AG04449 (cell line): ENCODE measurements around the gene WDR44.
"Not testable (repeated sequence)": the region's sequence is repeated elsewhere in the genome, so short reads cannot be mapped to it uniquely, and the experiment has no call there.

Experiments used
- CTCF ChIA-PET: fragments of 350-600 bp; formaldehyde crosslinking; extraction: SDS; loops from one replicate; lab custom pipeline; 2021; ENCODE audit warnings: antibody characterized with exemption; lab: Yijun Ruan, JAX
- POLR2A ChIA-PET: fragments of 400-600, 350-600 bp; formaldehyde crosslinking; extraction: SDS; loops from one replicate; lab custom pipeline; 2020; ENCODE audit warnings: antibody characterized with exemption, inconsistent platforms; lab: Yijun Ruan, JAX
- DNase-seq: peaks from one replicate; pipeline ENCODE4 v3.0.0-alpha.2; 2010; ENCODE audit warnings: low read depth, low spot score
- H3K4me3 ChIP-seq: 2 replicates; pipeline ENCODE4 v1.5.1; 2011; ENCODE audit warnings: low read depth, mild to moderate bottlenecking, control low read depth, low read length
- TF ChIP-seq, protein P1 (sequence below): IDR thresholded peaks from one replicate; pipeline ENCODE4 v1.5.1; 2011; ENCODE audit warnings: mild to moderate bottlenecking, moderate library complexity, low read length, control low read depth, inconsistent platforms; ENCODE audit not compliant: insufficient read depth; ENCODE audit errors: missing control alignments

The WDR44 gene, protein sequence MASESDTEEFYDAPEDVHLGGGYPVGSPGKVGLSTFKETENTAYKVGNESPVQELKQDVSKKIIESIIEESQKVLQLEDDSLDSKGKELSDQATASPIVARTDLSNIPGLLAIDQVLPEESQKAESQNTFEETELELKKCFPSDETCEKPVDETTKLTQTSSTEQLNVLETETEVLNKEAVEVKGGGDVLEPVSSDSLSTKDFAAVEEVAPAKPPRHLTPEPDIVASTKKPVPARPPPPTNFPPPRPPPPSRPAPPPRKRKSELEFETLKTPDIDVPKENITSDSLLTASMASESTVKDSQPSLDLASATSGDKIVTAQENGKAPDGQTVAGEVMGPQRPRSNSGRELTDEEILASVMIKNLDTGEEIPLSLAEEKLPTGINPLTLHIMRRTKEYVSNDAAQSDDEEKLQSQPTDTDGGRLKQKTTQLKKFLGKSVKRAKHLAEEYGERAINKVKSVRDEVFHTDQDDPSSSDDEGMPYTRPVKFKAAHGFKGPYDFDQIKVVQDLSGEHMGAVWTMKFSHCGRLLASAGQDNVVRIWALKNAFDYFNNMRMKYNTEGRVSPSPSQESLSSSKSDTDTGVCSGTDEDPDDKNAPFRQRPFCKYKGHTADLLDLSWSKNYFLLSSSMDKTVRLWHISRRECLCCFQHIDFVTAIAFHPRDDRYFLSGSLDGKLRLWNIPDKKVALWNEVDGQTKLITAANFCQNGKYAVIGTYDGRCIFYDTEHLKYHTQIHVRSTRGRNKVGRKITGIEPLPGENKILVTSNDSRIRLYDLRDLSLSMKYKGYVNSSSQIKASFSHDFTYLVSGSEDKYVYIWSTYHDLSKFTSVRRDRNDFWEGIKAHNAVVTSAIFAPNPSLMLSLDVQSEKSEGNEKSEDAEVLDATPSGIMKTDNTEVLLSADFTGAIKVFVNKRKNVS

DNA sequence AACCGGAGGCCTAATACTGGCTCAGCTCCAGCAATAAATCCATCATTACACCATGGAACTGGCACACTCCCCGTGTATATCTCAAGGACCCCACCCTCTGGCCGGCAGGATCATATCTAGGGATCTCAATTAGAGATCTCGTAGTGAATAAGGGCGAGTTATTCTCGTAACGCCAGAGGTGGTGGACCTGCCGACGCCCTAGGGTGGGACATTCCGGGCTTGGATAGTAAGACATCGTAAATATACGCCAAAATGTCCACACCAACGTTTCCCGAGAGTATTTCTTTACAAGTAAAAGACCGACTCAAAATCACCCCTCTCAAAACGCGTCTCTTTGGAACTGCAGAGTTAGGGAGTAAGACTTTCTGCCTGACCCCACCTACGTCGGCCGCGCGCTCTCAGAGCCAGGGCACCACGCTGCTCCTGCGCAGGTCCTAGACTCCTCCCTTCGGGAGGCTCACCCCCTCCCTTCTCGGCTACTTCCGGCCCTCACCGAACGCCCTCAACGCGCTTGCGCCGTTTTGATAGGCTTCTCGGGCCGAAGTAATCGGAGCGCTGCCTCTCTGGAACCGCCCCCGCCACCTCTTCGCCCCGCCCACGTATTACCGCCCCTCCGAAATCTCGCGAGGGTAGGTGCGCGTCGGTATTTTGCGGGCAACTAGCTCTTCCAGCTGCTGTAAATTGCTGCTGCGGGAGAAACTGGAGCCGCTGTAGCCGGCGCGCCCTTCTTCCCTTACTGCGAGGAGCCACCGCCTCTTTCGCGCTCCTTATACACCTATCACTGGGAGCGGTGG, at the start of gene WDR44:
TSS of gene WDR44 (plus strand) at position 643 of the 794 bp plus-strand sequence. CDS start 398 bp downstream, outside the sequence.
- DNase-seq: peak; percentile 63
- peak within 1 kb of the TSS; percentile 73 for H3K4me3 ChIP-seq
- CTCF ChIA-PET: no interaction called here
- TF ChIP-seq, protein P1, sequence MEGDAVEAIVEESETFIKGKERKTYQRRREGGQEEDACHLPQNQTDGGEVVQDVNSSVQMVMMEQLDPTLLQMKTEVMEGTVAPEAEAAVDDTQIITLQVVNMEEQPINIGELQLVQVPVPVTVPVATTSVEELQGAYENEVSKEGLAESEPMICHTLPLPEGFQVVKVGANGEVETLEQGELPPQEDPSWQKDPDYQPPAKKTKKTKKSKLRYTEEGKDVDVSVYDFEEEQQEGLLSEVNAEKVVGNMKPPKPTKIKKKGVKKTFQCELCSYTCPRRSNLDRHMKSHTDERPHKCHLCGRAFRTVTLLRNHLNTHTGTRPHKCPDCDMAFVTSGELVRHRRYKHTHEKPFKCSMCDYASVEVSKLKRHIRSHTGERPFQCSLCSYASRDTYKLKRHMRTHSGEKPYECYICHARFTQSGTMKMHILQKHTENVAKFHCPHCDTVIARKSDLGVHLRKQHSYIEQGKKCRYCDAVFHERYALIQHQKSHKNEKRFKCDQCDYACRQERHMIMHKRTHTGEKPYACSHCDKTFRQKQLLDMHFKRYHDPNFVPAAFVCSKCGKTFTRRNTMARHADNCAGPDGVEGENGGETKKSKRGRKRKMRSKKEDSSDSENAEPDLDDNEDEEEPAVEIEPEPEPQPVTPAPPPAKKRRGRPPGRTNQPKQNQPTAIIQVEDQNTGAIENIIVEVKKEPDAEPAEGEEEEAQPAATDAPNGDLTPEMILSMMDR: no peak
- POLR2A ChIA-PET: no interaction called here

DNA sequence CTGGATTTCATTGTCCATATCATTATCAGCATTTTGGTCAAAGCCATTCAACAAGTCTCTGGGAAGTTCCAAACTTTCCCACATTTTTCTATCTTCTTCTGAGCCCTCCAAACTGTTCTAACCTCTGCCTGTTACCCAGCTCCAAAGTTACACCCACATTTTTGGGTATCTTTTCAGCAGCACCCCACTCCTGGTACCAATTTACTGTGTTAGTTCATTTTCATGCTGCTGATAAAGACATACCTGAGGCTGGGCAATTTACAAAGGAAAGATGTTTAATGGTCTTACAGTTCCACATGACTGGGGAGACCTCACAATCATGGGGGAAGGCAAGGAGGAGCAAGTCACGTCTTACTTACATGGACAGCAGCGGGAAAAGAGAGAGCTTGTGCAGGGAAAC, 40.1 kb upstream of the WDR44 start:
- DNase-seq, CTCF ChIA-PET, H3K4me3 ChIP-seq, POLR2A ChIA-PET: not testable (repeated sequence)

DNA sequence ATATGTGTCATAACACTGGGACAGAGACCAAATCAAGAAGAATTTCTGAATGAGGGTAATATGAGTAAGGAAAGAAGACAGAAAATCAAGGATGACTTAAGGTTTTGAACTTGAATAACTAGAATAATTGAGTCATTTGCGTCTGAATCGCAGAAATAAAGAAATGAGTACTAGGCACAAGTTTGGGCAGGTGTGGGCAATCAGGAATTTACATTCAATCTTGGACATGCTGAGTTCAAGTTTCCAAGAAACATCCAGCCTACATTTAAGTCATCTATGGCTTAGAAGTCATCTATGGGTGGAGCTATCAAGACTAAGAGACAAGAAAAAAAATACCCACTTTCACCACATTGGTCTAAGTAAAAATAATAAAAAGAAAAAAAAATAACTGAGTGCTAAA, 30.4 kb upstream of the WDR44 start:
- CTCF ChIA-PET: no interaction called here
- DNase-seq: no peak
- TF ChIP-seq, protein P1: no peak
- POLR2A ChIA-PET: no interaction called here
- H3K4me3 ChIP-seq: no peak overlapping the region

DNA sequence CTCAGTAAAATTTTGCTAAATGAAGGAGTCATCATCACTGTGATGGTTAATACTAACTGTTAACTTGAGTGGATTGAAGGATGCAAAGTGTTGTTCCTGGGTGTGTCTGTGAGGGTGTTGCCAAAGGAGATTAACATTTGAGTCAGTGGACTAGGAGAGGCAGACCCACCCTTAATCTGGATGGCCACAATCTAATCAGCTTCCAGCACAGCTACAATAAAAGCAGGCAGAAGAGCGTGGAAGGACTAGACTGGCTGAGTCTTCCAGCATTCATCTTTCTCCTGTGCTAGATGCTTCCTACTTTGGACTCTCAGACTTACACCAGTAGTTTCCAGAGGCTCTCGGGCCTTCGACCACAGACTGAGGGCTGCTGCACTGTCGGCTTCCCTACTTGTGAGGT, 21.3 kb upstream of the WDR44 start:
- no peak for DNase-seq
- H3K4me3 ChIP-seq: no peak overlapping the region
- ChIA-PET CTCF (no interaction called here), POLR2A (no interaction called here)
- TF ChIP-seq, protein P1: no peak

DNA sequence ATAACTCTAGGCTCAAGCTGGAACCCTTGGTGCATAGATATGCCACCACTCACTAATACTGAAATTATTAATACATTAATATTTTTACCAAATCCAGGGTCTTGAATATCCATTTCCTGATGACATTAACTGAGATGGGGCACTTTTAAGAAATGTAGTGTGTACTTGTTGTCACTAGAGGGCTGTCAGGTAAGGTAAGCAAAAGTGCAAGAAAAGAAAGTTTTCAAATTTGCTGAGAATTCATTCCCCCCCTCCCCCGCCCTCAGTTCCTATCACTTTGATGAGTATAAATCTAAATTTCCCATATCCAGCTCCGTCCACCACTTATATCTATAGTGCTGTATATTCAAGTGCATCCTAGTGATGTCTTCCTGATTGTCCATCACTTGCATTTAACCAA, 20.5 kb upstream of the WDR44 start:
- POLR2A ChIA-PET: no interaction called here
- no peak overlapping the region for H3K4me3 ChIP-seq
- CTCF ChIA-PET: no interaction called here
- TF ChIP-seq, protein P1: no peak
- no peak for DNase-seq

DNA sequence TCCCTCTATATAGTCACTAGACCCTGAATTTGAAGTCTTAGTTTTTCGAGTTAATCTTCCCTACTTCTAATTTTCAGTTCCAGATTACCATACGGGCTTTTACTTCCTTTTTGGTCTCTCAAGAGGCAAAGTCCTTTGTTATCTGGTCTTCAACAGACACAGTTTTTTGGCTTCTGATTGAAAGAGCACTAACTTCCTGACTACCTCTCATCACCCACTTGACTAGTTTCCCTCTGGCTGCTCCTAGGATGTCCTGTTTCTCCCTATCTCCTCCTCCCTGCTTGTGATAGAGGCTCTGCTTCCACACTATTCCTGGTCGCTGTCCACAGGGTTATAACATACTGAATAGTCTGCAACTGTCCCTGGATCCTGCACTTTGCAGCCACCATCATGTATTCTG, 16.7 kb upstream of the WDR44 start:
- H3K4me3 ChIP-seq: no peak overlapping the region
- DNase-seq: no peak
- CTCF ChIA-PET: no interaction called here
- TF ChIP-seq, protein P1: no peak
- POLR2A ChIA-PET: no interaction called here
